Body of pancreas (tissue), 4 donors: ENCODE measurements around the gene AGR3.

Experiments
- POLR2A ChIP-seq, 3 donors: fragments of 450-650 bp; IDR thresholded peaks; one replicate each; pipeline ENCODE4 v1.6.1; 2016; ENCODE audit warnings: antibody characterized with exemption in 3 of 3, mild to moderate bottlenecking in 2 of 3
- TF ChIP-seq, protein P1 (sequence below), 7 experiments: fragments of 450-650 bp in 4 of 7; fragments of 200-600 bp in 3 of 7; sonication (generic) in 3 of 7; IDR thresholded peaks; one replicate each; pipeline ENCODE4 v1.5.1; 2016 to 2019; ENCODE audit warnings: antibody characterized with exemption in 7 of 7

DNA sequence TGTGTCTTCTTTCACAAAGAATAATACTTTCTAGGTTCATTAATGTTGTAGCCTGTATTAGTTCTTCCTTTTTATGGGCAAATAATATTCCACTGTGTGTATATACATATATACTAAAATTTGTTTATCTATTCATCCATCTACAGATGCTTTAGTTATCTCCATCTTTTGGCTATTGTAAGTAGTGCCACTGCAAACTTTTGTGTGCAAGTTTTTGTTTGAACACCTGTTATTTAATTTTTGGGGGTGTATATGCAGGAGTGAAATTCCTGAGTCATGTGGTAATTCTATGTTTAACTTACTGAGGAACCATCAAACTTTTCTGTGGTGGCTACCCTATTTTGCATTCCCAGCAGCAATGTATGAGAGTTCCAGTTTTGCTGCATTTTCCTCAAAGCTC, 37.7 kb upstream of the AGR3 start:
- TF ChIP-seq, protein P1, sequence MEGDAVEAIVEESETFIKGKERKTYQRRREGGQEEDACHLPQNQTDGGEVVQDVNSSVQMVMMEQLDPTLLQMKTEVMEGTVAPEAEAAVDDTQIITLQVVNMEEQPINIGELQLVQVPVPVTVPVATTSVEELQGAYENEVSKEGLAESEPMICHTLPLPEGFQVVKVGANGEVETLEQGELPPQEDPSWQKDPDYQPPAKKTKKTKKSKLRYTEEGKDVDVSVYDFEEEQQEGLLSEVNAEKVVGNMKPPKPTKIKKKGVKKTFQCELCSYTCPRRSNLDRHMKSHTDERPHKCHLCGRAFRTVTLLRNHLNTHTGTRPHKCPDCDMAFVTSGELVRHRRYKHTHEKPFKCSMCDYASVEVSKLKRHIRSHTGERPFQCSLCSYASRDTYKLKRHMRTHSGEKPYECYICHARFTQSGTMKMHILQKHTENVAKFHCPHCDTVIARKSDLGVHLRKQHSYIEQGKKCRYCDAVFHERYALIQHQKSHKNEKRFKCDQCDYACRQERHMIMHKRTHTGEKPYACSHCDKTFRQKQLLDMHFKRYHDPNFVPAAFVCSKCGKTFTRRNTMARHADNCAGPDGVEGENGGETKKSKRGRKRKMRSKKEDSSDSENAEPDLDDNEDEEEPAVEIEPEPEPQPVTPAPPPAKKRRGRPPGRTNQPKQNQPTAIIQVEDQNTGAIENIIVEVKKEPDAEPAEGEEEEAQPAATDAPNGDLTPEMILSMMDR (IDR thresholded peaks at IDR 0.05), result no peak
- no peak for TF ChIP-seq POLR2A (IDR thresholded peaks at IDR 0.05)
